Mesenchymal stem cell (in vitro differentiated cells and primary cell): ENCODE measurements around the gene FLOT2.
"Not testable (repeated sequence)": the region's sequence is repeated elsewhere in the genome, so short reads cannot be mapped to it uniquely, and the experiment has no call there.

ENCODE experiments used
- DNase-seq: peaks from one replicate; pipeline ENCODE4 v3.0.0-alpha.2; 2013
- H2AFZ ChIP-seq: one replicate; pipeline ENCODE4 v1.6.1; 2013; ENCODE audit warnings: low read depth, mild to moderate bottlenecking, control low read depth, inconsistent platforms, low read length, moderate library complexity
- H2AK5ac ChIP-seq: 2 replicates; pipeline ENCODE4 v1.6.1; 2013; ENCODE audit warnings: low read length, moderate library complexity, mild to moderate bottlenecking, inconsistent platforms; ENCODE audit not compliant: severe bottlenecking
- H2BK120ac ChIP-seq: one replicate; pipeline ENCODE4 v1.6.1; 2013; ENCODE audit warnings: low read depth, mild to moderate bottlenecking, inconsistent platforms, low read length, moderate library complexity
- H2BK12ac ChIP-seq, 2 experiments: one replicate each; pipeline ENCODE4 v1.6.1; 2013; ENCODE audit warnings: inconsistent platforms in 2 of 2, low read length in 2 of 2, mild to moderate bottlenecking in 2 of 2, moderate library complexity in 2 of 2, control low read depth in 1 of 2
- H2BK15ac ChIP-seq: one replicate; pipeline ENCODE4 v1.6.1; 2013; ENCODE audit warnings: mild to moderate bottlenecking, low read depth, inconsistent platforms; ENCODE audit not compliant: poor library complexity, severe bottlenecking
- H2BK5ac ChIP-seq: 2 replicates; pipeline ENCODE4 v1.6.1; 2013; ENCODE audit warnings: low read depth, mild to moderate bottlenecking, low read length, control low read depth, inconsistent platforms; ENCODE audit not compliant: poor library complexity, severe bottlenecking
- H3K14ac ChIP-seq, 2 experiments: one replicate each; pipeline ENCODE4 v1.6.1; 2013; ENCODE audit warnings: inconsistent platforms in 2 of 2, low read length in 2 of 2, control low read depth in 1 of 2, mild to moderate bottlenecking in 1 of 2, moderate library complexity in 1 of 2
- H3K18ac ChIP-seq, 2 experiments: one replicate each; pipeline ENCODE4 v1.6.1; 2013; ENCODE audit warnings: inconsistent platforms in 2 of 2, low read length in 2 of 2, control low read depth in 1 of 2, low read depth in 1 of 2, mild to moderate bottlenecking in 1 of 2
- H3K23ac ChIP-seq, 2 experiments: one replicate each; pipeline ENCODE4 v1.6.1; 2013; ENCODE audit warnings: inconsistent platforms in 2 of 2, low read length in 2 of 2, mild to moderate bottlenecking in 2 of 2, moderate library complexity in 2 of 2, control low read depth in 1 of 2
- H3K27ac ChIP-seq: 2 replicates; pipeline ENCODE4 v1.5.1; 2013; ENCODE audit warnings: mild to moderate bottlenecking, moderate library complexity, low read length, control low read depth, inconsistent platforms; ENCODE audit not compliant: poor library complexity, severe bottlenecking
- H3K27me3 ChIP-seq, 2 experiments: 2 replicates each; pipeline versions ENCODE4 v1.6.1 to v1.7.0; 2013; ENCODE audit warnings: low read length in 2 of 2, mild to moderate bottlenecking in 2 of 2, moderate library complexity in 2 of 2, control low read depth in 1 of 2, inconsistent platforms in 1 of 2; ENCODE audit not compliant: control insufficient read depth in 1 of 2, insufficient read depth in 1 of 2
- H3K36me3 ChIP-seq, 2 experiments: 2 replicates each; pipeline versions ENCODE4 v1.6.1 to v1.7.0; 2013; ENCODE audit warnings: low read length in 2 of 2, control low read depth in 1 of 2, inconsistent platforms in 1 of 2, low read depth in 1 of 2, mild to moderate bottlenecking in 1 of 2; ENCODE audit not compliant: insufficient read depth in 2 of 2, control insufficient read depth in 1 of 2
- H3K4ac ChIP-seq, 2 experiments: one replicate each; pipeline ENCODE4 v1.6.1; 2013; ENCODE audit warnings: inconsistent platforms in 2 of 2, low read length in 2 of 2, mild to moderate bottlenecking in 2 of 2, moderate library complexity in 2 of 2, control low read depth in 1 of 2, low read depth in 1 of 2
- H3K4me1 ChIP-seq: 2 replicates; pipeline ENCODE4 v1.6.1; 2013; ENCODE audit warnings: low read depth, low read length, control low read depth; ENCODE audit not compliant: control insufficient read depth, insufficient read depth
- H3K4me2 ChIP-seq: 2 replicates; pipeline ENCODE4 v1.6.1; 2013; ENCODE audit warnings: low read length, mild to moderate bottlenecking, inconsistent platforms; ENCODE audit not compliant: poor library complexity, severe bottlenecking
- H3K4me3 ChIP-seq, 2 experiments: 2 replicates each; pipeline versions ENCODE4 v1.5.1 to v1.7.0; 2013; ENCODE audit warnings: low read length in 2 of 2, mild to moderate bottlenecking in 2 of 2, control low read depth in 1 of 2, low read depth in 1 of 2; ENCODE audit not compliant: insufficient read depth in 1 of 2
- H3K79me1 ChIP-seq: replicated peaks from 2 replicates; pipeline ENCODE4 v1.6.1; 2013; ENCODE audit warnings: mild to moderate bottlenecking, control low read depth, low read length, inconsistent platforms; ENCODE audit not compliant: poor library complexity, severe bottlenecking
- H3K9ac ChIP-seq: 2 replicates; pipeline ENCODE4 v1.7.0; 2013; ENCODE audit warnings: mild to moderate bottlenecking, low read length, moderate library complexity
- H3K9me3 ChIP-seq: 2 replicates; pipeline ENCODE4 v1.7.0; 2013; ENCODE audit warnings: mild to moderate bottlenecking, low read length; ENCODE audit not compliant: control insufficient read depth
- H4K8ac ChIP-seq: one replicate; pipeline ENCODE4 v1.6.1; 2013; ENCODE audit warnings: inconsistent platforms, mild to moderate bottlenecking, low read length, moderate library complexity
- H4K91ac ChIP-seq: one replicate; pipeline ENCODE4 v1.6.1; 2013; ENCODE audit warnings: mild to moderate bottlenecking, low read length, inconsistent platforms
- WGBS: methylation state at CpG from one replicate; pipeline ENCODE4 v1.1.7; 2013; ENCODE audit warnings: mixed read lengths; 5-methylcytosine and 5-hydroxymethylcytosine counted together

Gene FLOT2

DNA sequence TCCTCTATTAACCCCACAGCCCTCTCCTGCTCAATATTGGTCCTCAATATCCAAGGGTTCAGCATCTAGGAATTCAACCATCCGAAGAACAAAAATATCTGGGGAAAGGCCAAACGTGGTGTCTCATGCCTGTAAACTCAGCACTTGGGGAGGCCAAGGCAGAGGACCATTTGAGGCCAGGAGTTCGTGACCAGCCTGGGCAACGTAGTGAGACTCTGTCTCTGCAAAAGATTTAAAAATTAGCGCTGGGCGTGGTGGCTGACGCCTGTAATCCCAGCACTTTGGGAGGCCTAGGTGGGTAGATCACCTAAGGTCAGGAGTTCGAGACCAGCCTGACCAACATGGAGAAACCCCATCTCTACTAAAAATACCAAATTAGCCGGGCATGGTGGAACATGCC lies 50.8 kb downstream of the FLOT2 start:
- H4K8ac ChIP-seq, H3K4me1 ChIP-seq, H2BK5ac ChIP-seq, H2BK120ac ChIP-seq, H3K27me3 ChIP-seq, H2AFZ ChIP-seq, H3K4me2 ChIP-seq, H3K79me1 ChIP-seq, H3K36me3 ChIP-seq, DNase-seq, H3K9ac ChIP-seq, H2AK5ac ChIP-seq, H2BK15ac ChIP-seq, H3K18ac ChIP-seq, H4K91ac ChIP-seq, H3K23ac ChIP-seq, H3K4ac ChIP-seq, H3K27ac ChIP-seq, H3K14ac ChIP-seq, H2BK12ac ChIP-seq, H3K9me3 ChIP-seq, H3K4me3 ChIP-seq: not testable (repeated sequence)
- 91% methylated on average over 9 of the region's 9 CpGs for WGBS

DNA sequence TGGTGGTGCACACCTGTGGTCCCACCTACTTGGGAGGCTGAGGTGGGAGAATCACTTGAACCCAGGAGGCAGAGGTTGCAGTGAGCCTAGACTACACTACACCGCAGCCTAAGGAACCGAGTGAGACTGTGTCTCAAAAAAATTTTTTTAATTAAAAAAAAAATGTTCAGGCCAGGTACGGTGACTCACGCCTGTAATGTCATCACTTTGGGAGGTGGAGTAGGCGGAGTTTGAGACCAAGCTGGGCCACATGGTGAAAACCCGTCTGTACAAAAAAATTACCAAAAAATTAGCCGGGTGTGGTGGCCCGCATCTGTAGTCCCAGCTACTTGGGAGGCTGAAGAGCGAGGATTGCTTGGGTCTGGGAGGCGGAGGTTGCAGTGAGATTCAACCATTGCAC lies 51.3 kb downstream of the FLOT2 start:
- Histone ChIP-seq H3K4me1 (peaks cover 5% of the 10 kb centered on the region), H2BK5ac (no peak overlapping the region), H3K79me1 (peaks cover 3% of the 10 kb centered on the region), H3K18ac (no peak overlapping the region), H2BK12ac (no peak overlapping the region), H3K4me3 (no peak overlapping the region), H2AFZ (no peak overlapping the region), H2AK5ac (no peak overlapping the region), H2BK15ac (no peak overlapping the region), H3K4me2 (no peak overlapping the region), H3K9me3 (no peaks in the 10 kb centered on the region), H3K36me3 (no peaks in the 10 kb centered on the region), H4K8ac (no peak overlapping the region), H3K4ac (no peak overlapping the region), H3K27me3 (no peaks in the 10 kb centered on the region), H3K23ac (no peak overlapping the region), H4K91ac (no peak overlapping the region), H3K27ac (no peak overlapping the region), H2BK120ac (no peak overlapping the region), H3K14ac (no peak overlapping the region), H3K9ac (no peak overlapping the region)
- DNase-seq, result no peak
- WGBS, result 95% methylated on average over 10 of the region's 10 CpGs

DNA sequence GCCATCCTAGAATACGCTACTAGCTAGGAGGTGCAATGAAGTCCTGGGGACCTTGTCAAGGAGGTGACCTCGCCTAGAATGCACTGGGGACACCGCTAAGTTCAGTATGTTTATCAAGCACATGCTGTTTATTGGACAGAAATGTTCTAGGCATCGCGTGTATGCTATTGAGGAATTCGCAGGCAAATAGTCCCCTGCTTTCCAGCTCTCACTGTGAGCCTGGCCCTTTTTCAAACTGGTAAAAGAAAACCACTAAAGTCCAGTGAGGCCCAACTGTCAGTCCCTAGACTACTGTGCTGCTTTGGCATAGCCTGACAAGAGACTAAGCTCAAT lies 53.8 kb downstream of the FLOT2 start:
- no peak overlapping the region for H3K27ac ChIP-seq
- peak overlapping the region; percentile 19 for H4K8ac ChIP-seq
- no peak overlapping the region for H2BK120ac ChIP-seq
- DNase-seq, result no peak
- H3K9ac ChIP-seq, result no peak overlapping the region
- H3K4ac ChIP-seq, result no peak overlapping the region
- no peak overlapping the region for H2BK5ac ChIP-seq
- H2AK5ac ChIP-seq, result no peak overlapping the region
- H3K4me3 ChIP-seq, result no peak overlapping the region
- no peak overlapping the region for H3K14ac ChIP-seq
- H3K9me3 ChIP-seq, result no peaks in the 10 kb centered on the region
- H3K4me1 ChIP-seq, result peaks cover 8% of the 10 kb centered on the region
- H3K36me3 ChIP-seq, result no peaks in the 10 kb centered on the region
- H3K27me3 ChIP-seq, result no peaks in the 10 kb centered on the region
- H3K4me2 ChIP-seq, result no peak overlapping the region
- H4K91ac ChIP-seq, result no peak overlapping the region
- H3K23ac ChIP-seq, result no peak overlapping the region
- peaks cover 3% of the 10 kb centered on the region for H3K79me1 ChIP-seq
- H3K18ac ChIP-seq, result no peak overlapping the region
- 97% methylated on average over 6 of the region's 6 CpGs for WGBS
- H2AFZ ChIP-seq, result peak overlapping the region; percentile 27
- no peak overlapping the region for H2BK12ac ChIP-seq
- no peak overlapping the region for H2BK15ac ChIP-seq

DNA sequence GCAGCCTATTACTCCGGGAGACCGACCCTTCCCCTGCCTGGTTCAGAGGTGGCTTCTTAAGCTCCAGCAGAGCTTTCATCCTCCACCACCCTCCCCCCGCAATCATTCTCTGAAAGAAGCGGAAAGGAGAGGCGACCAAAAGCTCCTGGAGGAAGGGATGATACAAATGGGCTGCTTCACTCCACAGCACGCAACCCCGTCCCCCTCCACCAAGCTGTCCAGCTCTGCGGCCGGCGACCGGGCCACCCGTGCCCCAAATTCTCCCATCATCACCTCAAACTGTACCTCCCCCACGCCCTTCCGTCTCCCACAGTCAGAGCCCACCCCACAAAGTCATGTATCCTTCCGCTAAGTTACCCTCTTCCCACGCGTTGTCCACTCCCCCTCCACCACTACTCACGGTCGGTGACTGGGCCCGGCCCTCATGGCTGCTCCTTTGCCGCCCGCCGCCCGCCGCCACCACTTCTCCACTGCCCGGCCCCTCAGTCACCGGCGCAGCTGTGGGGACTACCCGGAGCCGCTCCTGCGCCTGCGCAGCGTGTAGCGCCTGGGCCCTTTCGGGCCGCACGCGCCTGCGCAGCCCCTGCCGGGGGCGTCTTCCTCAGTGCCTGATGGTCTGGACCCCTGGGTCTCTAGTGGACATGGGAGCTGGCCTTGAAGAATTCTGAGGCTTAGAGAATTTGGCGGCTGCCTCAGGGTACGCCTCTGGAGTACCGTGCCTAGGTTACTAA lies 55.1 kb downstream of the FLOT2 start, which contains the start of gene FAM222B:
FAM222B (minus strand) TSS at position 509 of the 731 bp plus-strand sequence. CDS start 76,123 bp downstream, outside the sequence.
- DNase-seq, result peak; percentile 90
- peak within 1 kb of the TSS; percentile 80 to 95 for H3K4me3 ChIP-seq

More for the DNA sequence above, 55.1 kb downstream of the FLOT2 start, which contains the start of gene FAM222B:
- H3K27ac ChIP-seq, result peak within 1 kb of the TSS; percentile 60
- peak within 1 kb of the TSS; percentile 67 for H4K91ac ChIP-seq
- peak within 1 kb of the TSS; percentile 61 to 100 for H3K18ac ChIP-seq
- H3K9me3 ChIP-seq, result no peaks in the 10 kb centered on the region
- peaks cover 10% of the 10 kb centered on the region for H3K4me1 ChIP-seq
- H2BK12ac ChIP-seq, result peak within 1 kb of the TSS in 1 of 2 experiments; percentile 71
- H2BK5ac ChIP-seq, result no peak within 1 kb of the TSS
- H2BK120ac ChIP-seq, result no peak within 1 kb of the TSS
- H3K14ac ChIP-seq, result peak within 1 kb of the TSS in 1 of 2 experiments; percentile 73
- peak within 1 kb of the TSS; percentile 90 for H3K4me2 ChIP-seq
- peak within 1 kb of the TSS in 1 of 2 experiments; percentile 93 for H3K23ac ChIP-seq
- peak within 1 kb of the TSS; percentile 96 for H2AFZ ChIP-seq
- no peaks in the 10 kb centered on the region for H3K36me3 ChIP-seq
- peak within 1 kb of the TSS; percentile 50 for H2BK15ac ChIP-seq
- H4K8ac ChIP-seq, result peak within 1 kb of the TSS; percentile 99
- H3K27me3 ChIP-seq, result no peaks in the 10 kb centered on the region
- peak within 1 kb of the TSS; percentile 91 for H3K9ac ChIP-seq
- peak within 1 kb of the TSS; percentile 27 to 97 for H3K4ac ChIP-seq
- peaks cover 3% of the 10 kb centered on the region for H3K79me1 ChIP-seq
- 1% methylated on average over 42 of the region's 44 CpGs for WGBS
- H2AK5ac ChIP-seq, result no peak within 1 kb of the TSS
